SK-N-SH (cell line): ENCODE measurements around the gene TRMO. TPM values are rescaled to one million over a fixed set of nuclear protein-coding genes. Genes with fewer than 3 reads are reported as not detected.
"Not testable (repeated sequence)": the region's sequence is repeated elsewhere in the genome, so short reads cannot be mapped to it uniquely, and the experiment has no call there.

Experiments used
- CTCF ChIA-PET: fragments of 300-600, 350-600 bp; formaldehyde crosslinking; extraction: SDS; loops from one replicate; lab custom pipeline; 2021; lab: Yijun Ruan, JAX
- POLR2A ChIA-PET: fragments of 350-600 bp; sonication (Branson Sonifier 250); formaldehyde crosslinking; extraction: SDS; loops from one replicate; lab custom pipeline; 2020; ENCODE audit warnings: antibody characterized with exemption, inconsistent platforms; lab: Yijun Ruan, JAX
- DNase-seq: peaks from one replicate; pipeline ENCODE4 v3.0.0; 2012
- H2AFZ ChIP-seq: fragments of 200-600 bp; sonication (generic); 2 replicates; pipeline ENCODE4 v1.8.1; 2016; ENCODE audit warnings: antibody characterized with exemption, mild to moderate bottlenecking, low read depth
- H3F3A ChIP-seq: fragments of 200-600 bp; sonication (generic); replicated peaks from 2 replicates; pipeline ENCODE3; 2016; ENCODE audit warnings: antibody characterized with exemption, mild to moderate bottlenecking; ENCODE audit not compliant: insufficient read depth
- H3K27ac ChIP-seq, 2 experiments: fragments of 200-500 bp in 1 of 2; fragments of 200-600 bp in 1 of 2; sonication (Bioruptor generic) in 1 of 2; sonication (generic), shearing (Covaris generic) in 1 of 2; 2 replicates each; pipeline versions ENCODE4 v1.5.1 to v1.6.1; 2014 to 2016; ENCODE audit warnings: low read depth in 2 of 2, inconsistent platforms in 1 of 2, low read length in 1 of 2, mild to moderate bottlenecking in 1 of 2, mixed read lengths in 1 of 2
- H3K27me3 ChIP-seq: fragments of 200-600 bp; sonication (generic), shearing (Covaris generic); 2 replicates; pipeline ENCODE4 v1.6.1; 2016; ENCODE audit warnings: mixed run types; ENCODE audit not compliant: insufficient read depth
- H3K36me3 ChIP-seq, 2 experiments: fragments of 200-500 bp in 1 of 2; fragments of 200-600 bp in 1 of 2; sonication (Bioruptor generic) in 1 of 2; sonication (generic) in 1 of 2; replicated peaks in 1 of 2; 2 replicates each; pipeline versions ENCODE3 to v1.5.1; 2014 to 2016; ENCODE audit warnings: low read length in 1 of 2, mild to moderate bottlenecking in 1 of 2; ENCODE audit not compliant: insufficient read depth in 2 of 2, control insufficient read depth in 1 of 2
- H3K4me1 ChIP-seq, 2 experiments: fragments of 200-500 bp in 1 of 2; fragments of 200-600 bp in 1 of 2; sonication (Bioruptor generic) in 1 of 2; sonication (generic), shearing (Covaris generic) in 1 of 2; 2 replicates each; pipeline versions ENCODE4 v1.5.1 to v1.6.1; 2014 to 2016; ENCODE audit warnings: low read depth in 1 of 2, low read length in 1 of 2, mixed run types in 1 of 2; ENCODE audit not compliant: insufficient read depth in 2 of 2, control insufficient read depth in 1 of 2
- H3K4me2 ChIP-seq: fragments of 200-600 bp; sonication (generic), shearing (Covaris generic); 2 replicates; pipeline ENCODE4 v1.6.1; 2017; ENCODE audit warnings: mixed run types
- H3K4me3 ChIP-seq, 2 experiments: fragments of 200-500 bp in 1 of 2; fragments of 200-600 bp in 1 of 2; sonication (Bioruptor generic) in 1 of 2; sonication (generic), shearing (Covaris generic) in 1 of 2; 2 replicates each; pipeline versions ENCODE4 v1.5.1 to v1.8.1; 2014 to 2016; ENCODE audit warnings: low read depth in 2 of 2, inconsistent platforms in 1 of 2, low read length in 1 of 2, mild to moderate bottlenecking in 1 of 2, mixed read lengths in 1 of 2, moderate library complexity in 1 of 2
- H3K79me2 ChIP-seq: fragments of 200-600 bp; sonication (generic); 2 replicates; pipeline ENCODE4 v1.8.1; 2017; ENCODE audit warnings: mild to moderate bottlenecking; ENCODE audit not compliant: insufficient read depth
- H3K9ac ChIP-seq: fragments of 200-600 bp; sonication (generic); 2 replicates; pipeline ENCODE4 v1.6.1; 2017; ENCODE audit warnings: mixed run types
- H3K9me2 ChIP-seq: fragments of 200-600 bp; sonication (generic); 2 replicates; pipeline ENCODE4 v1.6.1; 2017; ENCODE audit warnings: mixed run types
- H3K9me3 ChIP-seq: fragments of 200-600 bp; sonication (generic); 2 replicates; pipeline ENCODE4 v1.6.1; 2017; ENCODE audit warnings: mixed run types, mild to moderate bottlenecking, moderate library complexity
- H4K20me1 ChIP-seq: fragments of 200-600 bp; sonication (generic); 2 replicates; pipeline ENCODE4 v1.6.1; 2017; ENCODE audit warnings: mild to moderate bottlenecking, mixed run types; ENCODE audit not compliant: insufficient read depth
- EZH2phosphoT487 ChIP-seq: fragments of 200-600 bp; sonication (generic); IDR thresholded peaks from 2 replicates; pipeline ENCODE4 v1.6.1; 2017; ENCODE audit warnings: low read depth, mixed run types, mild to moderate bottlenecking, antibody characterized with exemption, moderate library complexity, borderline replicate concordance
- FOSL2 ChIP-seq: IDR thresholded peaks from 2 replicates; pipeline ENCODE4 v1.4.0; 2012; ENCODE audit warnings: low read depth, mild to moderate bottlenecking, moderate library complexity, borderline replicate concordance
- GATA2 ChIP-seq: sonication (generic); formaldehyde crosslinking; IDR thresholded peaks from 2 replicates; pipeline ENCODE4 v1.5.0; 2020; ENCODE audit warnings: mild to moderate bottlenecking, missing genetic modification reagents
- JUND ChIP-seq: IDR thresholded peaks from 2 replicates; pipeline ENCODE4 v1.4.0; 2012
- MEF2A ChIP-seq: IDR thresholded peaks from 2 replicates; pipeline ENCODE4 v1.4.0; 2012; ENCODE audit warnings: low read depth, borderline replicate concordance
- NRF1 ChIP-seq: IDR thresholded peaks from 2 replicates; pipeline ENCODE4 v1.6.1; 2012; ENCODE audit warnings: low read depth, mild to moderate bottlenecking, low read length
- REST ChIP-seq: IDR thresholded peaks from 2 replicates; pipeline ENCODE4 v1.6.1; 2012; ENCODE audit warnings: mild to moderate bottlenecking, low read depth, low read length, moderate library complexity
- RFX5 ChIP-seq: IDR thresholded peaks from 2 replicates; pipeline ENCODE4 v1.6.1; 2012; ENCODE audit warnings: mild to moderate bottlenecking, improper control_type of control experiment, low read length
- SMC3 ChIP-seq: IDR thresholded peaks from 2 replicates; pipeline ENCODE4 v1.6.1; 2012; ENCODE audit warnings: low read depth, low read length, improper control_type of control experiment
- TAF1 ChIP-seq: IDR thresholded peaks from 2 replicates; pipeline ENCODE4 v1.6.1; 2012; ENCODE audit warnings: low read depth, mild to moderate bottlenecking, low read length, moderate library complexity, borderline replicate concordance
- USF2 ChIP-seq: fragments of 150-350 bp; IDR thresholded peaks from 2 replicates; pipeline ENCODE4 v1.6.1; 2017; ENCODE audit warnings: antibody characterized with exemption, low read length, low read depth, borderline replicate concordance
- WGBS: methylation state at CpG from one replicate; pipeline ENCODE4 v1.1.6; 2017; ENCODE audit warnings: low lambda C conversion rate; 5-methylcytosine and 5-hydroxymethylcytosine counted together
- polyA plus RNA-seq, 3 experiments: library from polyadenylated mRNA; depleted of rRNA; stranded (reverse); fragments of >200 nt; gene quantifications; 2 replicates each; pipeline ENCODE4 v1.2.3, GENCODE V29; 2012
- TF ChIP-seq, protein P1 (sequence below): IDR thresholded peaks from 2 replicates; pipeline ENCODE4 v1.4.0; 2012; ENCODE audit warnings: low read depth

TRMO gene
- polyA plus RNA-seq, 1 of the 3 experiments (the other 2 are of a cell fraction) = 8.1 TPM

DNA sequence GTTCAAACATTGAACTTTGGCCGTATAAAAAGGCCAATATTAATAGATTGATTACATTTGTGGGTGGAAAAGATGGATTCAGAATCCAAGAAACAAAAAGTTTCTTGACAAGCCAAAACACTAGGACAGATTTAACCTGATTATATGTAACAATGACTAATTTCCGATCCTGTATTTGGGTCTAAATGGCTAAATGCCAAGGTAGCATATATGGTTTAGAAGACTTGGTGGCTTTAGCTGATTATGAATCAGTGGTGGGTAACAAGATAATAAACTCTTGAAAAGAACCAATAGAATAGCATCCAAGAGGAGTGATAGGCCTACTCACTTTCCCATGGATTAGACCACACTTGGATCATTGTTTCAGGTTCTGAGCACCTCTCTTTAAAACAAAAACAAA, 39.1 kb upstream of the TRMO start:
- Histone ChIP-seq H3K79me2 (no peaks in the 10 kb centered on the region), H2AFZ (no peak overlapping the region), H3K9ac (no peak overlapping the region), H3K27ac (no peak overlapping the region), H3K4me1 (no peaks in the 10 kb centered on the region), H3F3A (no peaks in the 10 kb centered on the region), H3K4me2 (no peak overlapping the region), H3K4me3 (no peak overlapping the region), H3K9me3 (no peaks in the 10 kb centered on the region), H3K9me2 (no peaks in the 10 kb centered on the region), H4K20me1 (no peaks in the 10 kb centered on the region), H3K27me3 (0 out of 2 replicates have a peak, but pooled peaks cover 5% of the 10 kb centered on the region), H3K36me3 (no peaks in the 10 kb centered on the region)
- TF ChIP-seq RFX5 = no peak
- TF ChIP-seq, protein P1, sequence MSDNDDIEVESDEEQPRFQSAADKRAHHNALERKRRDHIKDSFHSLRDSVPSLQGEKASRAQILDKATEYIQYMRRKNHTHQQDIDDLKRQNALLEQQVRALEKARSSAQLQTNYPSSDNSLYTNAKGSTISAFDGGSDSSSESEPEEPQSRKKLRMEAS = no peak
- WGBS = 74% methylated on average over 2 of the region's 2 CpGs
- no peak for DNase-seq
- ChIA-PET CTCF (interaction anchor here (1.3 to 1.5 kb wide), 2 partner anchors 22 to 37 kb away, joined by 4 to 6 read pairs; partner anchors contain the start of gene ANP32B), POLR2A (no interaction called here)

- H3K36me3 ChIP-seq, H3K4me2 ChIP-seq, H3F3A ChIP-seq, H3K9ac ChIP-seq, DNase-seq, H3K27ac ChIP-seq, H3K4me3 ChIP-seq, POLR2A ChIA-PET, H3K4me1 ChIP-seq, H3K9me2 ChIP-seq, H3K79me2 ChIP-seq, H4K20me1 ChIP-seq, H3K27me3 ChIP-seq, H2AFZ ChIP-seq, H3K9me3 ChIP-seq: not testable (repeated sequence)
- WGBS = 74% methylated on average over 8 of the region's 9 CpGs
- CTCF ChIA-PET = interaction anchor here (1.9 to 2.7 kb wide), 2 partner anchors 11 to 37 kb away, joined by 5 to 20 read pairs; partner anchors contain the start of gene TRMO
Observed at GRCh38 chr9:97960678-97961328, 38.5 kb upstream of the TRMO start.

DNA sequence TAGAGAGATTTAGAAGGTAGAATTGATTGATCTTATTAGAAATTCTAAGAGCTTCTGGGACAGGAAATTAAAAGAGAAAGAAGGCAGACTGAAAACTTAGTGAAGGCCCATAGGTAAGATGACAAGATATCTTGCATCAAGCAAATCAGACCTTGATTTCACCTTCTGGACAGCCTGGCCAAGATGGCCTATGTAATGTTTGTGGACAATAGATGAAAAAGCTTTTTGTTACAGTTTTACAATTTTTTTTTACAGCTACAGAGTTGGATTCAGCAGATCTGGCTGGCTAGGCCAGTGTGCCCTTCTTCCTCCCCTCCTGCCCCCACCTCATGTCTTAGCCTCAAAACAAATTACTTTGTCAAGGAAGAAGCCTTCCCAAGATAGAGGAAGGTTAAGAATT, 37.3 kb upstream of the TRMO start:
- Histone ChIP-seq H3F3A (no peaks in the 10 kb centered on the region), H3K27ac (no peak overlapping the region), H3K9me2 (no peaks in the 10 kb centered on the region), H3K4me1 (no peaks in the 10 kb centered on the region), H3K27me3 (no peaks in the 10 kb centered on the region), H3K36me3 (no peaks in the 10 kb centered on the region), H2AFZ (no peak overlapping the region), H3K4me2 (no peak overlapping the region), H3K79me2 (no peaks in the 10 kb centered on the region), H3K4me3 (no peak overlapping the region), H4K20me1 (no peaks in the 10 kb centered on the region), H3K9me3 (no peaks in the 10 kb centered on the region), H3K9ac (no peak overlapping the region)
- TF ChIP-seq REST (no peak), JUND (no peak), MEF2A (no peak), TAF1 (no peak), EZH2phosphoT487 (no peak), SMC3 (no peak), FOSL2 (no peak), NRF1 (no peak), USF2 (no peak), GATA2 (CRISPR knock-in tag) (no peak)
- ChIA-PET POLR2A (no interaction called here), CTCF (interaction anchor here (1.9 to 2.7 kb wide), 2 partner anchors 12 to 36 kb away, joined by 5 to 20 read pairs; partner anchors contain the start of gene TRMO)
- no peak for DNase-seq
